ENCODE data around the gene LARP4.
A peak's percentile ranks its signal among the peaks of the same experiment; 100 is the strongest.
"Not testable (repeated sequence)": the region's sequence is repeated elsewhere in the genome, so short reads cannot be mapped to it uniquely, and the experiment has no call there.

LARP4 gene

GRCh38 chr12:50482571-50482970 is 81.9 kb downstream of the LARP4 start:
- no peak for DNase-seq (ENCODE audit: low read depth)

DNA sequence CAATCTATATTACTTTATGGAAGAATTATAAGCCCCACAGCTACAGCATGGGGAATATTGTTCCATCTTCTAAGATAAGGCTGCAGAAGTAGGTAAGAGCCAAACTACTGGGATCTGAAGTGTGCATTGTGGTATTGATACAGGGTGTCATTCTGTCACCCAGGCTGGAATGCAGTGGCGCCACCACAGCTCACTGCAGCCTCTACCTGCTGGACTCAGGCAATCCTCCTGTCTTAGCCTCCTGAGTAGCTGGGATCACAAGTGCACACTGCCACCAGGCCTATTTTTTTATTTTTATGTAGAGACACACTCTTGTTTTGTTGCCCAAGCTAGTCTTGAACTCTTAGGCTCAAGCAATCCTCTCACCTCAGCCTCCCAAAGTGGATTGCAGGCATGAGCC is 82.8 kb downstream of the LARP4 start:
- DNase-seq (ENCODE audit: low read depth): no peak

- peak; percentile 27 for DNase-seq (ENCODE audit: low read depth)
These were observed 88.1 kb downstream of the LARP4 start for GRCh38 chr12:50488801-50489200.

- not testable (repeated sequence) for DNase-seq (ENCODE audit: low read depth)
These were observed 97.4 kb downstream of the LARP4 start for GRCh38 chr12:50498119-50498518.

DNA sequence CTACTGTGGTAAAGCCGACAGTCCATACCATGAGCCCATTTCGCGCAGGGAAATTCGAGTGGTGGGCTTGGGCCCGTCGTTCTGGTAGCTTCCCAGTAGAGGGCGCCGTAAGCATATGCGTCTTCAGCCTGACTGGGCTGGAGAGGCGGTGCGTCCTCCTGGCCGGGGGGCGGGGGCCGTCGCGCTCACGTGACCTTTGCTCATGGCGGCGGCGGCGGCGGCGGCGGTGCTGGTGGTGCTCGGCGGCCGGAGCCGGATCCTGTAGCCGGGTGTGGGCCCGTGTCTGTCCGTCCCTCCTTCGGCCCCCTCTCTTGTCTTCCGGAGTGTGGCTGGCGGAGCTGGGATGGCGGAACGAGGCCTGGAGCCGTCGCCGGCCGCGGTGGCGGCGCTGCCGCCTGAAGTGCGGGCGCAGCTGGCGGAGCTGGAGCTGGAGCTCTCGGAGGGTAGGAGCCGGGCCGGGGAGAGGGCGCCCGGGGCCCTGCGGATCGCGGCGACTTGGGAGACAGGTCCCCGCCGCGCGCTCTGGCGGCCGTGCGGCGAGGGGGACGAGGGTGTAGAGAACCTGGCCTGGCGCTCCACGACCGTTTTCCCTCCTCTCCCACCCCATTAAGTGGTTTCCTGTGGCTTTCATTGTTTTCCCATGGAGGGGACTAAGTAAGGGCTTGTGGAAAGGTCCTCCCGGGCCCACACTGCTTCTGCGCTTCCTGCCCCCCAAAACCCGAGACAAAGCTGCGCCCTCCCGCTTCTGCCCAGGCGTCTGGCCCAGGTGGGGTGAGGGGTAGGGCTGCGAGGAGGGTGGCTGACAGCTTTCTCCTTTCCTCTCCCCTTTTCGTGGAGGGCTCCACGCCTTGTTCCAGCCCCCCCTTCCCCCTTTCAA is 104.4 kb downstream of the LARP4 start, which contains the start of gene DIP2B:
Gene DIP2B, plus strand, starts transcription at position 188 of the 877 bp plus-strand sequence. Its CDS starts 156 bp downstream, at position 344.
- DNase-seq (ENCODE audit: low read depth): peak; percentile 93

DNA sequence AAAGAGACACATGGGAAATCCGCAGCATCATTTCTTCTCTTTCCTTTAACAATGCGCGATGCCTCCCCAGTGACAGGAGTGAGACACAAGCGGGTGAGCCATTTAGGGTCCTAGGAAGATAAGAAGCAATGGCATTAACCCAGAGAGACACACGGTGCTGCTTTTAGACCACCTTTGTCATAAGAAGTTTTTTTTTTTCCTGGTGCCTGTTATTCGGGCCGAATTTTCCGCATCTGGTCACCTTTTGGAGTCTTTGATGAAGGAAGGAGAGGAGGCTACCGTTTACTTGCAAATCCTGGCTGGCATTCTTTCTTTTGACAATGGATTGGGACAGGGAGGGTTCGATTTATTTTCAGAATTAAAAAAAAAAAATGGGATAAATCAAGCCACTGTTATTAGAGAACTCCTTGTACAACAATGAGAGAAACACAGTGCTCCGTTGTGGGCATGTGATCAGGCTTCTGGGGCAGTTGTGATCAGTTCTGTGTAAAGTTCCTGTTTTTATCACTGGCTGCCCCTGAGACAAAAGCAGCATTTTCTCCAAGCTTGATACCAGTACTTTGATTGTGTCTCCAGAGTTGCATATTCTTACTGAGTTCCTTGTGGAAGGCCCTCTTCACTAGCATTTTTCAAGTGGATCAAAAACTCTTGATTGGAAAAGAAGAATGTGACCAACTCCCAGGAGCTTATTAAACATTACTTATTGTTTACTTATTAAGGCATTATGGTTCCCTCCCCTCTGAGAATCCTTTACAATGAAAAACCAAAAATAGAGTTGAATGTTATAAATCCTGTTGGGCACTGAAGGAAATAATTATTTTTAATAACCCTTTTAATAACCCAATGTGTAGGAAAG is 105.2 kb downstream of the LARP4 start:
- peak; percentile 33 for DNase-seq (ENCODE audit: low read depth)

- DNase-seq (ENCODE audit: low read depth): peak; percentile 37
These were observed 106.2 kb downstream of the LARP4 start for GRCh38 chr12:50506753-50507473.

GRCh38 chr12:50507474-50507838 is 106.8 kb downstream of the LARP4 start:
- no peak for DNase-seq (ENCODE audit: low read depth)

DNA sequence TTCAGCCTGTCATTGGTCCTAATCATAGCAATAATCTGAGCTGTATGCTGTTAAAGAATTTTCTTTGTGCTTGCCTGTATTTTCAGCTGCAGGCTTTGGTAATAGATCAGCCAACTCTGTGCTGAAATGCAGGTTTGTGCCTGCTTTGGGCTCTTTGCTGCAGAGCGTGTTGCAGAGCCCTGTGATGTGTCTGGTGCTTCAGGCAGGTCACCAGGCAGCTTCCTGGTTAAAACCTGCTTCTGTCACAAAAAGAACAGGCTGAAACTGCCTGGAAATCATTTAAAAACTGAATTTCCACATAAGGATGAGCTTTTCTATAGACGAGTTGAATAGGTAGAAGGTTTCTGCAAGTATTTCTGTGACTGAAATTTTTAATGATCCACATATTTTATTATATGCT is 107.2 kb downstream of the LARP4 start:
- DNase-seq (ENCODE audit: low read depth): no peak

- DNase-seq (ENCODE audit: low read depth): peak; percentile 20
These were observed 107.7 kb downstream of the LARP4 start for GRCh38 chr12:50508414-50508813.

- no peak for DNase-seq (ENCODE audit: low read depth)
These were observed 108.4 kb downstream of the LARP4 start for GRCh38 chr12:50508970-50509663.

DNA sequence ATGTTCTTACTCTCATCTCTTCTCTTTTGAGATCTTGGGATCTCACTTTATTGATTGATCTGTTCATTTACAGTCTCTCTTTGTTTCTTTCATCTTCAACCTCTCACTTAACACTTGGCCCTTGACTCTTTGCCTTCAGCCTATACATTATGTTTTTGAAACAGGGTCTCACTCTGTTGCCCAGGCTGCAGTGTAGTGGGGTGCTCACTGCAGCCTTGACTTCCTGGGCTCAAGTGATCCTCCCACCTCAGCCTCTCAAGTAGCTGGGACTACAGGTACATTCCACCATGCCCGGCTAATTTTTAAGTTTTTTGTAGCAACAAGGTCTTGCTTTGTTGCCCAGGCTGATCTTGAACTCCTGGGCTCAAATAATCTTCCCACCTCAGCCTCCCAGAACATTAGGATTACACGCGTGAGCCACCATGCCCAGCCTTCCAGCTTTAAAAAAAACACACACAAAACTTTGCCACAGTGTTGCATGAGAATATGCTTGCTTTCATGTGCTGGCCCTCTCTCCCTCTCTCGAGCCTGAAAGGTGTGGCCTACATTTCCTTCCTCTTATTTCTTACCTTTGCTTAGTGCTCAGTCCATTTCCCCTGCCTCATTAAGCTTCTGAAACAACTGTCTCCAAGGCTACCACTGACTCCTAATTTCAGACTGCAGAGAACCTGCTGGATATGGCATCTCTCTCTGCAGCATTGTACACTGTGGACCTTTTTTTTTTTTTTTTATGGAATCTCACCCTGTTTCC is 114.0 kb downstream of the LARP4 start:
- DNase-seq (ENCODE audit: low read depth): no peak

- DNase-seq (ENCODE audit: low read depth): no peak
These were observed 114.9 kb downstream of the LARP4 start for GRCh38 chr12:50515587-50515986.

- DNase-seq (ENCODE audit: low read depth): peak; percentile 66
These were observed 116.8 kb downstream of the LARP4 start for GRCh38 chr12:50517421-50518048.

DNA sequence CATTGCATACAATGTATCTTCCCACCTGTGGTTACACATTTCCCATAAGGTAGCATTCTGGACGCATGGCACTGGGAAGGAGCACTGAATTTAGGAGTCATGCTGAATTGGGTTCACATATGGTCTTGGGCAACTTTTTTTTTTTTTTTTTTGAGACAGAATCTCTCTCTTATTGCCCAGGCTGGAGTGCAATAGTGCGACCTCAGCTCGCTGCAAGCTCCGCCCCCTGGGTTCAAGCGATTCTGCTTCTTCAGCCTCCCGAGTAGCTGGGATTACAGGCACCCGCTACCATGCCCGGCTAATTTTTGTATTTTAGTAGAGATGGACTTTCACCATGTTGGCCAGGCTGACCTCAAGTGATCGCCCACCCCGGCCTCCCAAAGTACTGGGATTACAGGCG is 117.4 kb downstream of the LARP4 start:
- no peak for DNase-seq (ENCODE audit: low read depth)

DNA sequence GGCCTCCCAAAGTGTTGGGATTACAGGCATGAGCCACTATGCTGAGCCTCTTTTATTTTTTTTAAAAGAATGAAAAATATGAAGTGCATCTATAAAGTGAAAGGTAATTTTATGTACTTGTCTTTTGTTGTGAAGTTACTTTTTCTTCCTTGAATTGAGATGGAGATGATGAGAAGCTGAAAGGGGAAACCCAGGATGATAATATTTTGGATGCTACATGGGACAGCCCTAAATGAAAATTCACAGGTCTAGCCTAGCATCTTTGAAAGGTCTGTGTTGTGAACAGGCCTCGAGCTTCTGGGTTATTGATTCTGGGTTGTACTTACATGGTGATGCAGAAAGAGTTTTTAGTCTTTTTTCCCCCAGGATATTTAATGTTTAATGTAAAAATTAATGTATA is 118.7 kb downstream of the LARP4 start:
- DNase-seq (ENCODE audit: low read depth): no peak

DNA sequence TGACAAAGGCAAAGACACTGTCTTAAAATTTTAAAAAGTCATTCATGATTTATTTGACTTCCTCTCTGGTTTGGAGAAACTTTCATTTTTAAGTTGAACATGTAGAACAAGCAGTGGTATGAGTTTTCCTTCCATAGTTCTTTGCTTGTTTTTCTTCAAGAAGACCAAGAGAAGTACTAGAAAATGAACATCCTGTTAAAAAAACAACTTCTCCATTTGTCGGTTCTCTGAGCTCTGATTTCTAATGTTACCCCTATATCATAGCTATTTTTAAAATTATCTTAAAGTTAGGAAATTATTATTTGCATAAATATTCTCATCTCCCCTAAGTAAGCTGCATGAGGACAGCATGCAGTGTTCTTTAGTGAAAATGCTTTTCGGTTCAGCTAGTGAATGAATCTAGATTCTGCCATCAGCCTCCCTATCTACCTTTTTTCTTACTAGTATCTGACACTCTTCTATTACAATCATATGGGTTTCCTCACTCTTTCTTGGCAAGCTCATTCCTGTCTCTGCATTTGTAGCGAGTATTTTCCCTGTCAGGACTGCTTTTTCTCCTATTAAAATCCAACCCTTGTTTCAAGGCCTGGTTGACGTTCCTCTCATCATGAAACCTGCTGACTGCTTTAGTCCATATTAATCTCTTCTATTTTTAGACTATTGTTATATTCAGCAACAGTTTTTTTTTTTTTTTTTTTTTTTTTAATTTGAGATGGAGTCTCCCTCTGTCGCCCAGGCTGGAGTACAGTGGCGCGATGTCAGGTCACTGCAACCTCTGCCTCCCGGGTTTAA is 119.9 kb downstream of the LARP4 start:
- DNase-seq (ENCODE audit: low read depth): no peak

- DNase-seq (ENCODE audit: low read depth): not testable (repeated sequence)
These were observed 121.1 kb downstream of the LARP4 start for GRCh38 chr12:50521781-50522180.

DNA sequence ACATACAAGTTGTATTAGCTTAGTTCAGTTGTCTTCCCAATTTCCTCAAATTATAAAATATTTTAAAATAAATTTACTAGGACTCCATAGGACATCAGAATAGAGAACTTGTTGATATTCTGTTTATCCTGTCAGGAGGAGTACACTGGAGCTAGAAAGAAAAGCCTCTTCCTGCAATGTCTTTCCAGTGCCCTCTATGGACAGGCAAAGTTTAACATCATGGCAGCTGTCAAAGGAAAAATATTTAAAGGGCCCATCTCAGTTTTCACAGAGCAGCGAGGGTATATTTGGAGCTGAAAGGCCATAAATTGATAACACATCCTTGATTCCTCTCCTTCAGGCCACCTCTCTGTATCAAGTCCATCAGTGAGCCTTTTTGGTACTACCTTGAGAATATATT is 123.1 kb downstream of the LARP4 start:
- no peak for DNase-seq (ENCODE audit: low read depth)

DNA sequence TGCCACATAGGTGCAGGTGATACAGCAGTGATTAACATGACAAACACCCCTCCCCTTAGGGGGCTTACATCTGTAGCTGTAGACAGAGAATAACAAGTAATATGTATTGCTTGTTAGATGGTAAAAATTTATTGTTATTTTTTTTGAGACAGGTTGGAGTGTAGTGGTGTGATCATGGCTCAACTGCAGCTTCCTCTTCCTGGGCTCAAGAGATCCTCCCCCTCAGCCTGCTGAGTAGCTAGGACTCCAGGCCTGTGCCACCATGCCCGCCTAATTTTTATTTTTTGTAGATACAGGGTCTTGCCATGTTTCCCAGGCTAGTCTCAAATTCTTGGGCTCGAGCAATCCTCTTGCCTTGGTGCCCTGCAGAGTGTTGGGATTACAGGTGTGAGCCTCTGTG is 123.9 kb downstream of the LARP4 start:
- DNase-seq (ENCODE audit: low read depth): no peak

All from EH (cell line).